GM19372 (cell line): ENCODE data around the gene C4orf36.

Experiments used
- ATAC-seq: cut with Tn5 transposase; IDR thresholded peaks from one replicate; pipeline ENCODE4 v1.9.1; 2021; ENCODE audit warnings: mild to moderate bottlenecking, low read depth, moderate library complexity; ENCODE audit not compliant: unreplicated experiment

C4orf36 gene, protein sequence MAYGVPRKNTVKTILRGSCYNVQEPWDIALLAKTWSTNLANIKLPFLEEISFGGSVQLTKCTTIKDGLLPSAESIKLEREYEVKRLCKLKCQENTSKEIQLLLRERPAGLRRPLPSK

DNA sequence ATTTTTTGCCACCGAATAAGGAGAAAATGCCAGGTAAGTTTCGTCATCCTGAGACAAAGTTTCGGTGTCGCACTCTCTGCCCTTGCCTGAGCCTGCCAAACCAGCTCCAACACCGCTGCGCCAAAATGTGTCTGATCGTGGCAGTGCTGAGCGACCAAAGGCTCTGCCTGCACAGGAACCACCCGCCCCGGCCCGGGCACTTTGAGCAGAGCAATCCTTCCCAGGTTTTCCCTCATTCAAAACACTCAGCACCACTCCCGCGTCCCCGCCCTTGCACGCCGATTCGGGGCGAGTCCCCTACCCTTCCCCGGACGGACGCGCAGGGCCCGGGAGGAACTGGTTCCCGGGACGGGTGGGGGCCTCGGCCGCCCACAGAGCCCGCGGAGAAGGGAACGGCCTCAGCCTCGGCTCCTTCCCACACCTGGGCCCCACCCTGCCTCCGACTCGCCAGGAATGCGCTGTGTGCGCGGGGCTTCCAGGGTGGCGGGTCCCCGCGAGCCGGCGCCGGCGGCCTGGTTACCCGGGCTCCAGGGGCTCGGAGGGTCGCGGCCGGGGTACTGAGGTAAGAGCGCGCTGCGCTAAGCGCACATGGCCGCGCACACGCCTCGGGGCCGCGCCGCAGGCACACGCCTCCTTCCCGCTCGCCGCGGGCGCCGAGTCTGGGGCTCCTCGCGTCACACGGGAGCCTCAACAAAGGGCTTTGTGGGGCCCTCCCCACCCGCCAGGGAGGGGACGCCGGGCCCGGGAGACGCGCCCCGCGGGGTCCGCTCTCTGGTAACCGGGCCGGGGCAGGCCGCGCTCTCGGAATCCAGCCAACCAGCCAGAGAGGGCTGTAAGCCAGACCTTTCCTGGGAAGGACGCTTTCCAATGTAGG lies at the start of gene C4orf36:
Gene C4orf36, minus strand, starts transcription at position 661 of the 874 bp plus-strand sequence. CDS start 902 bp downstream, outside the sequence.
- peak; percentile 60 for ATAC-seq

DNA sequence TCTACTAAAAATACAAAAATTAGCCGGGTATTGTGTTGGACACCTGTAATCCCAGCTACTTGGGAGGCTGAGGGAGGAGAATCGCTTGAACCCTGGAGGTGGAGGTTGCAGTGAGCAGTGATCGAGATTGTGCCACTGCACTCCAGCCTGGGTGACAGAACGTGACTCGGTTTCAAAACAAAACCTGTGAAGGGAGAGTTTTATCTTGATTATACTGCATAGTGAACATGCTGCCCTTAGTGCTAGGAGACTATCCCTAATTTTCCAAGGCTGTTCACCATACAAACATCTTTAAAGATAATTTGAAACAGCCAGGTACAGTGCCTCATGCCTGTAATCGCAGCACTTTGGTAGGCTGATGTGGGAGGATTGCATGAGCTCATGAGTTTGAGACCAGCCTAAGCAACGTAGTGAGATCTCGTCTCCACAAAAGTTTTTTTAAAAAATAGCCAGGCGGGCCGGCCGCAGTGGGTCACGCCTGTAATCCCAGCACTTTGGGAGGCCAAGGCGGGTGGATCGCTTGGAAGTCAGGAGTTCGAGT lies 48.8 kb upstream of the C4orf36 start:
- no peak for ATAC-seq

DNA sequence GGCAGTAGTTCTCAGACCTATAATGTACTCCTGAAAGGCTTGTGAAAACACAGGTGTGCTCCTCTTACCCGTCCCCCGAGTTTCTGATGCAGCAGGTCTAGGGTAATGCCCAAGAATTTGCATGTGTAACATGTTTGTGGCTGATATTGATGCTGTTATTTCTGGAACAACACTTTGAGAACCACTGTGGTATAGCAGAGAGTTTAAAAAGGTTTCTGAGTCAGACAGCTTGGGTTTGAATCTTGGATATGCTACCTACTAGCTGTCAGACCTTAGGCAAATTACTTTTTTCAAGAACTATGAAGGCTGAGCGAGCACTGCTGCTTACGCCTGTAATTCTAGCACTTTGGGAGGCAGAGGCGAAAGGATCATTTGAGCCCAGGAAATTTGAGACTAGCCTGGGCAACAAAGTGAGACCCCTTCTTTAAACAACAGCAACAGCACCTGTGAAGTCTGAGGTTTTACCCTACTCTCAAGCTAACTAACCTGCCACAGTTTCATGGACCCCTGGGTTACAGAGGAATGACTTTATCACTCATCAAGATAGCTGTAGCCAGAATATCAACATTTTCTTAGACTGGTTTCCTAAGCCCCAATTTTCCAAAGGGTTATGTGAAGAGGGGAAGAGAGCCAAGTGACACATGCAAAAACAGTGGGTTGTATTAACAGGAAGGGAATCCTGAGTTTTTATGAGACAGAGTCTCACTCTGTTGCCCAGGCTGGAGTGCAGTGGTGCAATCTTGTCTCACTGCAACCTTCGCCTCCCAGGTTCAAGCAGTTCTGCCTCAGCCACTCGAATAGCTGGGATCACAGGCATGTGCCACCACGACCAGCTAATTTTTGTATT lies 47.7 kb upstream of the C4orf36 start:
- peak; percentile 51 for ATAC-seq

DNA sequence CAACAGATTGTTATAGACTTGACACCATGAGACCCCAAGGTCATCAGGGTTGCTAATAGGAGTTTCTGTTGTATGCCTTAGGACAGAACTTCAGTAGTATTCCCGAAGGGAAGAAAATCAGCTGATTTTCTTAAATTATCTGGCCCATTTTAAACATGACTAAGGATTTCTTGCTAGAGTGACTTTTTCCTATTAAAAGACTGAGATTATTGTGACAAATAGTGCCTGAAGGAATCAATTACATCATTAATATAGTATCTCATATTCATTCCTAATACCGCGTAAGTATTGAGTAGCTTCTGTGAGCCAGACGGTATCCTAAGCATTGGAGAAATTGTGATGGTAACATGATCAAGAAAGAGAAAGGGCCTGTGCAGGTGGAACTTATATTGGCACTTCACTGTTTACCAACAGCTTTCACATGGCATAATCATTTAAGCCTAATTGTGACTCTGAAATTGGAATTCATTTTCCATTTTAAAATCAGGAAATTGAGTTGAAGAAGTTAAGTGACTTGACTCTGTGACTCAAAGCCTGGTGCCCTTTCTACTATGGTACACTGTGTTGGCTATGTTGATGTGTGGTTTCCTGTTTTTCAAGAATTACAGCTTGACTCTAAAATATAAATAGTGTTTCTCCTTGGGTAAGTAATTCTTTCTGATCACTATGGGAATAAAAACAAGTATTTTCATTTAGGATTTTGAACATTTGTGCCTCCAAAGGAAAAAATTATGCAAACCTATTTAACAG lies 46.7 kb upstream of the C4orf36 start:
- no peak for ATAC-seq

DNA sequence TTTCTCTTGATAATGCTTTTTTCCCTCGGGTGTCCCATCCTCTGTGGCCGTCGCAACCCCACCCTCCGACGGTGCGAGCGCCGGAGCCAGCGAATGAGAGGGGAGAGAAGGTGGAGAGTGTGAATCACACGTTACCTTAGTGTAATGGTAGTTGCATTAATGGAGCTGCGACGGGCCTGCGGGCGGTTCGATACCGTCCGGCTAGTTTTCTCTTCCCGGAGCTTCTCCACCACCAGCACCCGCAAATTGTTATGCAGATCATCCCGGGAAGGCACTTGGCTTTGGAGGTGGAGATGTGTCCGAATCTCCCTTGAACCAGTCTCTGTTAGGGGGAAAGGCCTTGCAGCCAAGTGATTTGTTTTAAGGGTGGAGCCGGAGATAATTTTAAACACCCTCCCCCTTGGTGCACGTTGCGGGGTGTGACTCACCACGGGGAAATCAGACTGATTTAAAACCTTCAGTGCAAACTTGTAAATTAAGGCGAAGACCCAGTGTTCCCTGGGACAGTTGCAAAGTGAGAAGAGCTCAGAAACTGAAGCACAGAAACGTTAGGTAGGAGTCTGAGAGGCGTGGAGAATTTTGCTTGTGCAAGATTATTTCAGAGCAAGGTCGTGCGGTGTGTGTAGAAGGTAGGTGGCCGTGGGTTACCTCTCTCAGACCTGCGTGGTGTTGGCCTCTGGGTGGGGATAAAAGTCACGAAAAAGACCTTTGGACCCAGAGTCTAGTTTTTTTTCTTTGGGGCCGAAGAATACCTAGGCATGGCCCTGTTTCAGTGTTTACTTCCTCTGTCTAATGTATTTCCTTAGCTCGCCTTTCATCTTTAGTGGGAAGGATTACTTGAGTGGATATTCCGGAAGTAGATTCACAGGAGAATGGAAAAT lies 43.9 kb upstream of the C4orf36 start:
- ATAC-seq, result peak; percentile 34

DNA sequence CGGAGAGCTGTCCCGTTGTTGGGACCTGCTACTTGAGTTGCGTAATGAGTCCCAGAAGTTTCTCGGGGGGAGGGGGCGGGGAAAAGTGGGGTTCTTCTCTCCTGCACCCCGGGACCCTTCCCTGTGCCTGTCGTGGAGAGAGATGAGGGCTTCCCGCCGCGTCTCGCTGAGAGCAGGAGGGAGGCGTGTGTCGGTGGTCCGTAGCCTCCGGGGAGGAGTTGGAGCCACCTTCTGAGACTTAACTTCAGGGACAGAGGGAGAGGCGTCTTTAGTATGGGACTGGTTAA lies 43.3 kb upstream of the C4orf36 start:
- no peak for ATAC-seq

DNA sequence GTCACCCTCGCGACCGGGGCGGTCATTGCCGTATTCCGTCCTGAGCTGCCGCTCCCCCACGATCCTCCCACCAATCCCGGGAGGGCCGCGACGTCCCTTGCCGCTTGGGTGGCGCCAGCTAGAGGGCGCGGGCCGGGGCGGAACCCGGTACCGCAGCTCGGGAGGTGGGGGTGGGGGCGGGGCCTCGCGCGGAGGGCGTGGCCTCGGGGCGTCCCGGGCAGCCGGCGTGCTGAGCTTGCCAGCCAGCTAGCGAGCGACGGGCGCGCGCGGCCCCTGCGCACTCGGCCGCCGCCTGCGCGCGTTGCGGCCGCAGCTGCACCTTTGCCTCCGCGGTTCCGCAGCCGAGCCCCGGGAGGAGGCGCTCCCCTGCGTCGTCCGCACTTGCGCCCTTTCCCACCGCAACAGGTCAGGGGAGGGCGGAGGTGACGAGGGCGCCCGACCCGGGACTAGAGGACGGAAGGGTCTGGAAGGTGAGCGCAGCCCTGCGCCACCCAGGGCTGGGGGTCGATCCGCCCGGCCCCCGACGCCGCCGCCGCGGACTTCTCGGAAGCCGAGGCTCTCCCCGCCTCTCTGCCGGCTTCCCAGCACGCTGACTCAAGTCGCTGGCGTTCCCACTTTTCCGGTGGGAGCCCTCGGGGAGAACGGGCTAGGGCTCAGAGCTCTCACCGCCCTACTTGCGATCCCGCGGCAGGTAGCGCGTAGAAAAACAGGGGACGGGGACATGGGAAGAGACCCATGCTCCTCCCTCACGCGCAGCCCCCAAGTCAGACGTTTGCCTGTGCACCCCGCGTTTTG lies 42.7 kb upstream of the C4orf36 start, which contains the start of gene AFF1:
Gene AFF1, plus strand, starts transcription at position 241 of the 795 bp plus-strand sequence. CDS start 13,523 bp downstream, outside the sequence.
- ATAC-seq, result peak; percentile 40

DNA sequence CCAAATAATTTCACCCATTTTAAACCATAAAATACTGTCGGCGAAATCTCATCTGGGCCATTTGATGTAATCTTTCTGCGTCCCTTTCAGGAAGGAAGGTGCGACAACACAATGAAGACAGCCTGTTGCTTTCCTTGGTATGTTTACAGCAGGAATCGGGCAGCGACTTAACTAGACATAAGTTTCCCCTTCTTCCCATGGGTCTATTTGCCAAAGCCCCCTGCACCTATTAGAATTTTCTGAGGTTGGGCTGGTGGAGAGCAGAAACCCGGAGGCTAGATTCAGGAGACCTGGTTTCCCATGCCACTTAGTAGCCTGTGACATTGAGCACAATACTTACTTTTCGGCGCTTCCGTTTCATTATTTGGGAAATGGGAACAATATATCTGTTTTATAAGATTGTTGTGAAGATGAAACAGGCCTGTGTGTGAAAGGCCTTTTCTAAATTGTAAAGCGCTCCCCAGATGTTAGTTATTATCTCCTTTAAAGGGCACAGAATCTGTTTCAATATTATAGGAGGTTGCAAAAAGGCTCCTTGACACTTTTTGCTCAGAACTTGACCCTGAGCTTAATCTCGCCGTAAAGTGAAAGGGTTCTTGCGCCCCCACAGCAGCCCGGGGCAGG lies 42.0 kb upstream of the C4orf36 start:
- no peak for ATAC-seq

DNA sequence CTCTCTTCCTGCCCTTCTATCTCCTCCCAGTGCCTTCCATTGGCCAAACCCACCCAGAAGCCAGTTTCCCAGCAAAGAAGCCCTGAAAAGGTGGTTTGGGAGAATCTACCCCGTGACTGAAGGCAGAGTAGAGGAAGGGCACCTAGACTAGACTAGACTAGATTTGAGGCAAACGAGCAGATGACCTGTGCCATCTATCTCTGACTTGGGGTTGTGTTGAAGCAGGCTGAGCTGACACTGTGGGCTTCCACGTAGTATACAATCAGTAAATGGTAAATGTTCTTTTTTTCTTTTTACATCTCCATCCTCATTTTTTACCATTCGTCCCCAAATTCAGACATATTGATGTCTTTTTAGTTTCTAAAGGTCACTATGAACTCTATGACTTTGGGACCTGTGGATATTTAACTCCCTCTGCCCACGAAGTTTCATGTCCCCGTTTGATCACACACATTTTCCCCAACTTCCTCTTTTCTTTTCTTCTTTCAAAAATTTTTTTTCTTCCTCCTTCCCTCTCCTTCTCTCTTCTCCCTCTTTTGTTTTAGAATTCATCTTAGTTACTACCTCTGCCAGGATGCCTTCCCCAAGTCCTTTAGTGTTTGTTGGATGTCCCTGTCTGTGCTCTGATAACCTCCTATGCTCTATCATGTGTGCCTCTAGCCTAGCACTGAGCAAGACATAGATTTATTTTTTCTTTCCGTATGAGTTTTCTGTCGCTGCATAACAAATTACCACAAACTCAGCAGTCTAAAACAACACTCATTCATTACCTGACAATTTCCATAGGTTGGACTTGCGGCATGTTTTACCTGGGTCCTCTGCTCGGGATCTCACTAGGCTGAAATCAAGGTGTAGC lies 36.4 kb upstream of the C4orf36 start:
- peak; percentile 42 for ATAC-seq

DNA sequence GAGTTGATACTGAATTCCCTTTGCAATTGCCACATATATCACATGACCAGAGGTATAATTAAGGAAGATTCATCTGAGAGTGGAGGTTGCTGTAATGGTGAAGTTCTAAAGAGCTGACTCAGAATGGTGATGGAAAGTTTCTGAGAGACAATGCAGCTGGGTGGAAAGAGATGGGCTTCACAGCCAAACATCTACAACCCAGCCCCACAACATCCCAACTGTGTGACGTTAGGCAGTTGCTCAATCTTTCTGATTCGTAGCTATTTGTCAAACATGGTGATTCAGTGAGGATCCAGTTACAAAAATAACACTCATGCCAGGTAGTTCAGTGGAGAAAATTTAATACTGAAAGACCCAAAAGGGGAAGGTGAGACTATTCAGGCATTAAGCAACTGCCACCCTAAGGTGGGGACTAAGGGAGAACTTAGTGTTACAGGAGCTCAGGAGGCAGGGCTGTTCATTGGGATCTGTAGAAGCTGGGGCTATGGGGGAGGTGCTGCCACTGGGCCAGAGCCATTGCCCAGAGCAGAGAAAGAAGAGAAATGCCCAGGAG lies 35.7 kb upstream of the C4orf36 start:
- peak; percentile 36 for ATAC-seq

DNA sequence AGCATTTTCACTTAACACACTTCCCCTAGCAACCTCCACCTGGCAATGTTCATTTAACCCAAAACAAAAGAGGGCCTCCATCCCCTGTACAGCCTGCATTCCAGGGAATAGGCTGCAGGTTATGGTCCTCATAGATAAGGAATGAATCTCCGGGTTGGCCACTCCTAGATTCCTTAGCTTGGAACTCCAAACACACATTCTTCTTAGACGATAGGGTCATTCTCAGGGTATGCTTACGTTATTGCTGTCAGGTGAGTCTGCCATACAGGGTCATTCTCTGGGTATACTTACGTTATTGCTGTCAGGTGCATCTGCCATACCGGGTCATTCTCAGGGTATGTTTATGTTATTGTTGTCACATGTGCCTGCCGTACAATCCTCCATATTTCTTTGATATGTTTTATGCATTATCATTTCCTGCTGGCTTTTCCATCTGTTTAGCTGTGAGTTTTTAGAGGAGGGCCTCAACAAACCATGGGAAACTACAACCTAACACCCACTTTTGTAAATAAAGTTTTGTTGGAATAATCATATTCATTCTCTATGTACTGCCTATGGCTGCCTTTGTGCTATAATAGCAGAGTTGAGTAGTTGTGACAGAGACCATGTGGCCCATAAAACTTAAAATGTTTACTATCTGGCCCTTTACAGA lies 34.3 kb upstream of the C4orf36 start:
- ATAC-seq, result no peak

DNA sequence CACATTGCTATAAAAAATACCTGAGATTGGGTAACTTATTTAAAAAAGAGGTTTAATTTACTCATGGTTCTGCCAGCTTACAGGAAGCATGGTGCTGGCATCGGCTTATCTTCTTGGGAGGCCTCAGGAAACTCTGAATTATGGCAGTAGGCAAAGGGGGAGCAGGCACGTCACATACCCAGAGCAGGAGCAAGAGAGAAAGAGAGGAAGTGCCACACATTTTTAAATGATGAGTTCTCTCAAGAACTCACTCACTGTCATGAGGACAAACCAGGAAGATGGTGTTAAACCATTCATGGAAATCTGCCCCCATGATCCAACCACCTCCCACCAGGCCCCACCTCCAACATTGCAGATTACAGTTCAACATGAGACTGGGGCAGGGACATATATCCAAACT lies 32.6 kb upstream of the C4orf36 start:
- ATAC-seq, result no peak

DNA sequence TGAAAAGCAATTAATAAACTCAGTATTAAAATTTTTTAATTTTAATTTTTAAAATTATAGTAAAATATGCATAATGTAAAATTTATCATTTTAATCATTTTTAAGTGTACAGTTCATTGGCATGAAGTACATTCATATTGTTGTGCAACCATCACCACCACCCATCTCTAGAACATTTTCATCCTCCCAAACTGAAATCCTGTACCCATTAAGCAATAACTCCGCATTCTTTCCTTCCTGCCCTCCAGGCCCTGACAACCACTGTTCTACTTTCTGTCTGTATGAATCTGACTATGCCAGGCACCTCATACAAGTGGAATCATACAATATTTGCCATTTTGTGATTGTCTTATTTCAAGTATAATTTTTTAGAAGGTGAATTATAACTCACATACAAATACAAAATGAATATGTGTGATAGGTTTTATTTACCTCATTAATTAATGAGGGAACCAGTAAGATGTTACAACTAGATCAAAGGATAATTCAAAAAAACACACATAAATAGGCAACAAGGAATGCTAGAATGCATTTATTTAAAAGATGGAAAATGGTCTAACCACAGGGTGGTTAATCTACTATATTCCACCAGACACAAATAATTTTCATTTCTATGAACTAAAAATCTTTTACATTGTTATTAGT lies 29.5 kb upstream of the C4orf36 start:
- no peak for ATAC-seq

DNA sequence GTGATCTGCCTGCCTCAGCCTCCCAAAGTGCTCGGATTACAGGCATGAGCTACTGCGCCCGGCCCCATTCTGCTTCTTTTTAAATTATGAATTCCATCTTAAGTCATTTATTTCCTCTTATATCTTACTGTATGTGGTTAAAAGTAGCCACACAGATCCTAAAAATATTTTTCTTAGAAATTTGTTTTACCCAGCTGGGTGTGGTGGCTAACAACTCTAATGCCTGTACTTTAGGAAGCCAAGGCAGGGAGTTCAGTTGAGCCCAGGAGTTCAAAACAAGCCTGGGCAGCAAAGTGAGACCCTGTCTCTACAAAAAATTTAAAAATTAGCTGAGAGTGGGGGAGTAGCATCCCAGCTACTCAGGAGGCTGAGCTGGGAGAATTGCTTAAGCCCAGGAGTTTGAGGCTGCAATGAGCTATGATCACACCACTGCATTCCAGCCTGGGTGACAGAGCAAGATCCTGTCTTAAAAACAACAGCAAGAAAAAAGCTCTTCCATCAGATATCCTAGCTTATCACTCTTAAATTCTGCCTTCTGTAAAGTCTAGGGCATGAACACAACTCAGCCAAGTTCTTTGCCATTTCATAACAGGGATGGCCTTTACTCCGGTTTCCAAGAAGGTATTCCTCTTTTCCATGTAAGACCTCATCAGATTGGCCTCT lies 27.5 kb upstream of the C4orf36 start:
- no peak for ATAC-seq

DNA sequence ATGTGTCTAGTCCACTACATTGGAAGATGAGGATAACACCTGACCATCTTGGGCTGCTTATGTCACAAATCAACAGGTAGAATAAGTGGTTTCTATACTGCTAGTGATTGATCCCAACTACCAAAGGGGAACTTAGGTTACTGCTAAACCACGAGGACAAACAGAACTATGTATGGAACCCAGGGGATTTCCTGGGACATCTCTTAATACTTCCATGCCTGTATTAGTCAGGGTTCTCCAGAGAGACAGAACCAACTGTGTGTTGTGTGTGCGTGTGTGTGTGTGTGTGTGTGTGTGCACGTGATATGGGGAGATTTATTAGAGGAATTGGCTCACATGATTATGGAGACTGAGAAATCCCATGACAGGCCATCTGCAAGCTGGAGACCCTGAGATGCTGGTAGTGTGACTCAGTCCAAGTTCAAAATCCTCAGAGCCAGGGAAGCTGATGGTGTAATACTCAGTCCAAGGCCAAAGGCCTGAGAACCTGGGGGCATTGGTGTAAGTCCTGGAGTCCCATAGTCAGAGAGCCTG lies 26.4 kb upstream of the C4orf36 start:
- ATAC-seq, result no peak
